Measurements from ENCODE around the gene SCAPER.

The SCAPER gene, protein sequence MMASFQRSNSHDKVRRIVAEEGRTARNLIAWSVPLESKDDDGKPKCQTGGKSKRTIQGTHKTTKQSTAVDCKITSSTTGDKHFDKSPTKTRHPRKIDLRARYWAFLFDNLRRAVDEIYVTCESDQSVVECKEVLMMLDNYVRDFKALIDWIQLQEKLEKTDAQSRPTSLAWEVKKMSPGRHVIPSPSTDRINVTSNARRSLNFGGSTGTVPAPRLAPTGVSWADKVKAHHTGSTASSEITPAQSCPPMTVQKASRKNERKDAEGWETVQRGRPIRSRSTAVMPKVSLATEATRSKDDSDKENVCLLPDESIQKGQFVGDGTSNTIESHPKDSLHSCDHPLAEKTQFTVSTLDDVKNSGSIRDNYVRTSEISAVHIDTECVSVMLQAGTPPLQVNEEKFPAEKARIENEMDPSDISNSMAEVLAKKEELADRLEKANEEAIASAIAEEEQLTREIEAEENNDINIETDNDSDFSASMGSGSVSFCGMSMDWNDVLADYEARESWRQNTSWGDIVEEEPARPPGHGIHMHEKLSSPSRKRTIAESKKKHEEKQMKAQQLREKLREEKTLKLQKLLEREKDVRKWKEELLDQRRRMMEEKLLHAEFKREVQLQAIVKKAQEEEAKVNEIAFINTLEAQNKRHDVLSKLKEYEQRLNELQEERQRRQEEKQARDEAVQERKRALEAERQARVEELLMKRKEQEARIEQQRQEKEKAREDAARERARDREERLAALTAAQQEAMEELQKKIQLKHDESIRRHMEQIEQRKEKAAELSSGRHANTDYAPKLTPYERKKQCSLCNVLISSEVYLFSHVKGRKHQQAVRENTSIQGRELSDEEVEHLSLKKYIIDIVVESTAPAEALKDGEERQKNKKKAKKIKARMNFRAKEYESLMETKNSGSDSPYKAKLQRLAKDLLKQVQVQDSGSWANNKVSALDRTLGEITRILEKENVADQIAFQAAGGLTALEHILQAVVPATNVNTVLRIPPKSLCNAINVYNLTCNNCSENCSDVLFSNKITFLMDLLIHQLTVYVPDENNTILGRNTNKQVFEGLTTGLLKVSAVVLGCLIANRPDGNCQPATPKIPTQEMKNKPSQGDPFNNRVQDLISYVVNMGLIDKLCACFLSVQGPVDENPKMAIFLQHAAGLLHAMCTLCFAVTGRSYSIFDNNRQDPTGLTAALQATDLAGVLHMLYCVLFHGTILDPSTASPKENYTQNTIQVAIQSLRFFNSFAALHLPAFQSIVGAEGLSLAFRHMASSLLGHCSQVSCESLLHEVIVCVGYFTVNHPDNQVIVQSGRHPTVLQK (N-terminal part only)

DNA sequence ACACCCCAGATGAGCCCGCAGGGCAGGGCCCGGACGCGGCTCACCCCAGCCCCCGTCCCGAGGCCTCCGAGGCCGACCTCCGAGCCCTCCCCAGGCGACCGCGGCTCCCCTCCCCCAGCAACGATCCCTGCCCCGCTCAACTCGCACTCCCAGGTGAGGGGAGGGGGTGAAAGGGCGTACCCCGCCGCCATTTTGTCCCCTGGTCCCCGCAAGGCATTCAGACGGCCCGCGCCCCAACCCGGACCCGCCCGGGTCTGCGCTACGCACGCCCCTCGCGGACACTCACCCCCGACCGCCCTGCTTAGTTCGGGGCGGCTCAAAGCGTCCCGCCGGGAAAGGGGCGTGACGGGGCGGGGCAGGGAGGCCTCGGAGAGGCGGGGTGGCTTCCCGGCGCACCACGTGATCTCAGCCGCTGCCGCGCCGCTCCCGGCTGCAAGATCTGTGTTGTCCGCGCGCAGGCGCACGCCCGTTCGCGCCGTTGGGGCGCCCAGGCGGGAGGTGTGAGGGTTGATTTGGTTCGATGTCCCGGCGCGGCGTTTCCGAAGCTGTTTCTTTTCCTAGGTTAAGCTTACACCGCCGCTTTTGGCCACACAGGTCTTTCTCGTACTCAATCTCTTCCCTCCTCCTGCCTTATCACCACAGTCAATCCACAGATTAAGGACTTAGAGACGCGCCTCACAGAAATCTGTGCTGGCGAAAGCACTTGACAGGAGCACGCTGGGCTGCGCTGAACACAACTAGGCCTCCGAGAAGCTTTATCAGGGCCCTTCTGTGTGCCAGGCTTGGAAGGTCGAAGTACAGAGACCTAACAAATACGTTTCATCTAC lies at the start of gene SCAPER:
Gene SCAPER, minus strand, starts transcription at position 328 of the 827 bp plus-strand sequence. CDS start 21,523 bp downstream, outside the sequence.
- DNase-seq, result peak; percentile 91

DNA sequence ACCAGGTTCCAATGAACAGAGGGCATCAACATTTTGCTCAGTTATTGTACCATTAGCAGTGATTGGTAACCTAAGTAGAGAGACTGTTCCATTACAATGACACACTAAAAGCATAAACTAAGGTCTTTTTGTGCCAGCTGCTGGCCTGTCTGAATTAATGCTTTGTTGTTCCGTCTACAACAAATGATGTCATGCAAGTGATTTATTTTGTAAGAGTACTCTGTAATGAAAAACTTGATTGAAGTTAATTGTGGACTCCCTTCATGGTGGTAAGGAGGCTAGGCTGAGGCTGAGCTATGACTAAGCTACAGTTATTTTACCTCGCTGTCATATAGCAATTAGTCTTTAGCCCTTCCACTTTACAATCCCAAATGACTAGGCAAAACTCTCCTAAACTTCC lies 49.6 kb upstream of the SCAPER start:
- no peak for DNase-seq

DNA sequence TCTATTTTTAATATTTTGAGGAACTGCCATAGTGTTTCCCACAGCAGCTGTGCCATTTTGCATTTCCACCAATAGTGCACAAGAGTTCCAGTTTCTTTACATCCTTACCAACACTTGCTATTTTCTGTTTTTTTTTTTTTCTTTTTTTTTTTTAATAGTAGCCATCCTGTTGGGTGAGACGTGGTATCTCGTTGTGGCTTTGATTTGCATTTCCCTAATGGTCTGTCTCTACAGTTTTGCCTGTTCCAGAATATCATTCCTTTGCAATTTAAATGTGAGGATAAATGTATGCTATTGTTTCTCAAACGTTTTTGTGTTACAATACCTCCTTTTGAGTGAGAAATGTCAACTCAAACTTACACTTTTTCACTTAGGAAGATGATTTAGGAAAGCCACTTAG lies 48.8 kb upstream of the SCAPER start:
- no peak for DNase-seq

DNA sequence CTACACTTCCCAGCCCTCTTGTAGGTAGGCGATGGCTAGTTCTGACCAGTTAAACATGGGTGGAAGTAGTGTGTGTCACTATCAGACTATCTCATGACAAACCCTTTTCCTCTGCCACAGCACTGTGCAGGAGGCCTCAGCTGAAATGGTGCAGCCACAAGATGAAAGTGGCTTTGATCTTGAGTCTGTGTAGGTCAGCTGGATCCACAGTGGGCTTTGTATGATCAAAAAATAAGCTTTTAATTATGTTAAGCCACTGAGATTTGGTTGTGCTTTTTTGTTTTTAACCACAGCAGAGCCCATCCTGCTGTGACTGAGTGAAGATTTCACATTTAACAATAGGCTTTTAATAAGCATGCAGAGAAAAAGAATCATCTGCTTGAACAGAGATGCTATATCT lies 46.1 kb upstream of the SCAPER start:
- no peak for DNase-seq

DNA sequence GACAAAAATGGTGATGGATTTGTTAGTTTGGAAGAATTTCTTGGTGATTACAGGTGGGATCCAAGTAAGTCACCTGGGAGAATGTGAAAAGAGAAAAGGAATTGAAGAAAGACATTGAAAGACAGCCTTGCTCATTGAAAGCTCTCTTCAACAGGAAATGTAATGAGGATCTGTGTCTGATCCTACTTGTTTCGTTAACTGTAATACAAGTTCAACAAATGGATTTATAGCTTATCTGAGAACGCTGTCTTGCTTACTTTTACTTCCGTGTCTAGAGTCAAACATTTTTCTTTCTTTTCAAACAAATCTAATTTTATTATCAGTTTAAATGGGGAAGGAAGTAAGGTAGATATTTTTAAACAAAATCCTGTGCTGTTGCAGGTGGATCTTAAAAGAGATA lies 42.3 kb upstream of the SCAPER start:
- DNase-seq, result no peak

DNA sequence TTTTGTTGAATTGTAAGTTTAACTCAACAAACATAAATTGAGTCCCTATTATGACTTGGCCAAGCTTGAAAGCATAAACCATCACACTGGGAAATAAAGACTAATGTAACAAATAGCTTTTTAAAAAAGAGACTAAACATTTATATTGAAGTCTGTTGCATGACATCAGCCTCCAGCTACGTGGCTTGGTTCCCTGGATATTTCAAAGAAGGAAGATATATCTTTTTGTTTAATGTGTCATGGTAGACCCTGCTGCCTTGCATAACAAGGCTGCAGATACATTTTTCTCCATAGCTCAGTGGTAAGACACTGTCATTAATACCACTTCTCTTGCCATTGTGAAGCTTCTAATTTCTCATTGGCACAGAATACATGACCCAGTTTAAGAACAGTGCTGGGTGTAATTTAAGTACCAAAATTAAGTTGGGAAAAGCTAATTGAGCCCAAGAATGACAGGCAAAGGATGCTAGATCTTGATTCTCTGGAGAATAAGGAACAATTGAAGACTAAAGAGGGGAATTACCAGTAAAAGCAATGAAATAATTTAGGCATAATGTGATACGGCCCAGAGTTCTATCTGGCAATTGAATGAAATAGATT lies 40.5 kb upstream of the SCAPER start:
- DNase-seq, result no peak

DNA sequence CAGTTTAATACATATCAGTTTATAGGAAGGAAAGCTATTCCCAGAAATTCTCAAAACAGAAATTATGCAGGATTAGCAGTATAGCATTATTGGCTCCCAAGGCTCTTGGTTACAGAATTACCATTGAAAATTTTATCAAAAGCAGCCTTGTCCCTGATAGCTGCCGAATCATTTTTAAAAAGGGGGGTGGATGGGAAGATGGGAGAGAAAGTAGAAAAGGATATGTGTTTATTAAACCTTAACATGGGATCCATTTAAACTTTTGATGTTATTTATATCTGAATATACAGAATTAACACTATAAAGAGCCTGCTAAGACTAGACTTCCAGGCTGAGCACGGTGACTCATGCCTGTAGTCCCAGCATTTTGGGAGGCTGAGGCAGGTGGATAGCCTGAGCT lies 37.2 kb upstream of the SCAPER start:
- DNase-seq, result no peak

DNA sequence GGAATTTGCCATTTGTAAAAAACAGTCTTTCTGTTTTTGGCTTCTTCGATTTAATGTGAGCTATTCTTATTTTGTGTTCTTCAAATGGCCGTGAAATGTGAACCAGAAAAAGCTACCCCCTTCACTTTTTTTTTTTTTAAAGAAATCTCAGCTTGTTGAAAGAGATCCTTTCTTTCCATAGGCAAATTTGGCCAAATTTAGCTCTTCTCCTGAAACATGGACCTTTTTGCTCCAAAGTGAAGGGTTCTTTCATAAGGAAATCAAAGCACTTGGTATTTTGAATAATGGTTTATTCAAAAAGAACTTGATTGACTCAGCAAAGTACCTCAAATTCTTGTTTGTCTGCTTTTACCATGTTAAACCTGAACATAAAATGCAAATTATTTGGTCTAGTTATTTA lies 36.5 kb upstream of the SCAPER start:
- no peak for DNase-seq

DNA sequence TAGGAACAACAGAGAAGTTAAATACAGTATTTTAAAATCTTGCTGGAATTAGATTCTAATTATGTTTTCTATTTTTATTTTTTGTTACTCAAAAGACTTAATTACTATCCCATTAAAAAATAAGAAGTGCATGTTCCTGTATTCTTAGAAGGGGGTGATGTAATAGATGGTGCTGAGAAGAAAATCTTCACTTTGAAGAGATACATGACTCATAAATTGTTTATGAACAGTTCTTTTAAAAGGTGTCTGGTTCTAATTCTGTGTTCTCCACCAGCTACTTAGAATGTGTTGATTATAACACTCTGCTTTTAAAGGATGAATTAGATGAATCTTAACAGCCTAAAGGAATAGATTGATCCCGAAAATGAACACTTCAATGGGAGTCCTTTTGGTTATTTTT lies 34.6 kb upstream of the SCAPER start:
- no peak for DNase-seq

DNA sequence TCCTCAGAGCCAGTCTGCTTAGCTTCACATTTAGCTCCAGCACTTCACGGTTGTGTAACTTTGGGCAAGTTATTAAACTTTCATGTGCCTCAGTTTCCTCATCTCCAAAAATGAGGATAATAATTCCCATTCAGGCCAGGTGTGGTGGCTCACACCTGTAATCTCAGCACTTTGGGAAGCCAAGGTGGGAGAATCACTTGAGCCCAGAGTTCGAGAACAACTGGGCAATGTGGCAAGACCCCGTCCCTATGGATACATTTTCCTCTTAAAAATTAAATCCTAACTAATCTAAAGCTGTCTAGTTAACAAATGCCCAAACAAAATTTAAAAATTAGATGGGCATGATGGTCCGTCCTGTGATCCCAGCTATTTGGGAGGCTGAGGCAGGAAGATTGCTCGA lies 33.6 kb upstream of the SCAPER start:
- no peak for DNase-seq

DNA sequence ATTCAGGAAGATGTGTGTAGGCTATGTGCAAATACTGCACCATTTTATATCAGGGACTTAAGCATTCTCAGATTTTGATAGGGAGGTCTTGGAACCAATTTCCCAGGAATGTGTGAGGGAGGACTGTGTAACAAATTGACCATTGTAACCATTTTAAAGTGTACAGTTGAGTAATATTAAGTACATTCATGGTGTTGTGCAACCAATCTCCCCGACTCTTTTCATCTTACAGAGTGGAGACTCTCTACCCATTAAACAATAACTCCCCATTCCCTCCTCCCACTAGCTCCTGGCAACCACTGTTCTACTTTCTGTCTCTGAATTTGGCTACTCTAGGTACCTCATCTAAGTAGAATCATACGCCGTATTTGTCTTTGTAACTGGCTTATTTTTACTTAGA lies 31.5 kb upstream of the SCAPER start:
- DNase-seq, result no peak

DNA sequence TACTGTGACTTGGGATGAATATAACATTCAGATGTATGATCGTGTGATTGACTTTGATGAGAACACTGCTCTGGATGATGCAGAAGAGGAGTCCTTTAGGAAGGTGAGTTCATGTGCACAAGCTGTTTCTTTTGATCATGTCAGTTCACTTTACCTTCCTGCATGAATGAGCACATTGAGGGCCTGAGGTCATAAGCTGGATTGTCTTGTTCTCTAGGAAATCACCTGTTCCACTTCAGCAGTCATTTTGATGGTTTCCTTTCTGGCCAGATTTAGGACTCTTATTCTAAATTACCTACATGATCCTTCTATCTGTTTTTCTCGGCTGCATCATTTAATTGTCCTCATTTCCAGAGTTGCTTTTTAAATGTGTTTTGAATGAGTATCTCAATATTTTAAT lies 30.5 kb upstream of the SCAPER start:
- DNase-seq, result no peak

DNA sequence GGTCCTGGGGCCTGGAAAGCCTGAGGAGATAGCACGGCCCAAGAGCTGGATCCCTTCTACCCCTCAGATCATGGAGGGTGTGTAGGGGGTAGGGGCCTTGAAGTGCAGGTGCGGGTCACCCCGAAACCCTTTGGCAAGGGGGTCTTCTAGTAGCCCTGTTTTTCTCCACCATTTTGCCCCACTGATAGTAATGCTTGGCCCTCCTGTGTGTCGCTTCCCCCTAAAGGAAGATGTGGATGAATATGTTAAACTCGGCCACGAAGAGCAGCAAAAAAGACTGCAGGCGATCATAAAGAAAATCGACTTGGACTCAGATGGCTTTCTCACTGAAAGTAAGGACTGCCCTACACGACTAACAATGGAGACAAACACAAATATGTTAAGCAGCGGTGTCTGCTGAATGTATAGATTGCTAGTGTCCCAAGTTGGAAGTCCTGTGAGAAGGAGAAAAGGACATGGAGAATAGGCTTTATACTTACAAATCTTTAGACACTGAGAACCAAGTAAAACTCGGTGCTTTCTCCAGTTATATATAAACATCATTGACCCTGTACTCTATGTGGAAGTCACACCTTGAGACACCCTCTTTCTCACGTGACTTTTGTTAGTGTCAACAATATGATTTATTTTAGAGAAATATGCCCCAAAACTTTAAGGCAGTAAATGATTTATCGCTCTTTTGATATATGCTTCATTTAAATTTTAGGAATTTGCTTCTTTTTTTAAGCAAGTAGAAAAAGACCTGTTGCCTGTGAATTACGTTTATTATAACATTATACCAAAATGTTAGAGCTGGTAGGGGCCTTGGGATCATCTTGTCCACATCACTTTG lies 27.2 kb upstream of the SCAPER start:
- DNase-seq, result no peak

DNA sequence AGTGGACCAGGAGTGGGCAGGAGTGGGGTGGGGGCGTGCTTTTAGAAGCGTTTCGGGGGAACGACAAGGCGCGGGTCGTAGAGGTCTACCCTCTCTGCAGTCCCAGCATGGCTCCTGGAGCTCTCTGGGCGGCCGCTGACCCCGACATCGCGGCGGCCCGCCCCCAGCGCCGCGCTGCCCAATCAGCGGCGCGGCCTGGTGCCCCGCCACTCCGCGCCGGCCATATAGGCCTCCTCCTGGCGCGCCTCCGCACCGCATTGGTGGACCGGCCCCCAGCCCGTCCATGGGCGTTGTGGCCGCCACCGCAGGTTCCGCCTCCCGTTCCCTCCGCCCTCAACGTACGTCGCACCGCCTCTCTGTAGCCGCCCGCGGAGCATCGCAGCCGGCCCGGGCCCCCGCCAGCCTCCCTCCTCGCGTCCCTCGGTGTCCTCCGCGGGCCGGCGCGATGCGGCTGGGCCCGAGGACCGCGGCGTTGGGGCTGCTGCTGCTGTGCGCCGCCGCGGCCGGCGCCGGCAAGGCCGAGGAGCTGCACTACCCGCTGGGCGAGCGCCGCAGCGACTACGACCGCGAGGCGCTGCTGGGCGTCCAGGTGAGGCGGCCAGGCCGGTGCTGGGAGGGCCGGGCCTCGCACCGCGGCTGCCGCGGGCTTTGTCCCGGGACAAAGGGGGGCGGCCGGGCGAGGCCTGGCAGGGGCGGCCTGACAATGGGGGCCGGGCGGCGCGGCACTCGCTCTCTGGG lies 26.4 kb upstream of the SCAPER start, which contains the start of gene RCN2:
Gene RCN2, plus strand, starts transcription at position 353 of the 738 bp plus-strand sequence. Its CDS starts 93 bp downstream, at position 446.
- DNase-seq, result peak; percentile 92

DNA sequence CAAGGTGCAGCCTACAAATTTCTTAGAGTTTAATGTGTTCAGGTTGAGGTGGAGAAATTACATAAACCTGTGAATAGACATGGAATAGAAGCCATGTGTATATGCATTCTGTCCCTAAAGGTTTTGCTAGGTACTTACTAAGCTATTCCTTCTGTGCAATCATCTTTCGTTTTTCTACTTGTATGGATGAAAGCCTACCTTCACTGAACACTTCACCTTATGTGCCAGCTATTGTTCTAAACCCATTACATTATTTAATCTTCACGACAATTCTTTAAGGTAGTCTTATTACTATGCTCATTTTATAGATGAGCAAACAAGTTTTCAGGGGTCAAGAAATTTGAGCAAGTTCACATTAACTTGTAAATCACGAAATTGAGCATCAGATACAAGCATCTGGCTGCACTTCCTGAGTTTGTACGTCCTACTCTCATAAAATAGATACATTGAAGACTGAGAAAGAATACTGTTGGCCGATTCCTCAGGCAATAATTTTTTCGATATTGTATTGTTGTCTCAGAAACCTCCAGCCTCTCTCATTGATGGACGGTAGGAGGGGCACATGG lies 25.8 kb upstream of the SCAPER start:
- no peak for DNase-seq

DNA sequence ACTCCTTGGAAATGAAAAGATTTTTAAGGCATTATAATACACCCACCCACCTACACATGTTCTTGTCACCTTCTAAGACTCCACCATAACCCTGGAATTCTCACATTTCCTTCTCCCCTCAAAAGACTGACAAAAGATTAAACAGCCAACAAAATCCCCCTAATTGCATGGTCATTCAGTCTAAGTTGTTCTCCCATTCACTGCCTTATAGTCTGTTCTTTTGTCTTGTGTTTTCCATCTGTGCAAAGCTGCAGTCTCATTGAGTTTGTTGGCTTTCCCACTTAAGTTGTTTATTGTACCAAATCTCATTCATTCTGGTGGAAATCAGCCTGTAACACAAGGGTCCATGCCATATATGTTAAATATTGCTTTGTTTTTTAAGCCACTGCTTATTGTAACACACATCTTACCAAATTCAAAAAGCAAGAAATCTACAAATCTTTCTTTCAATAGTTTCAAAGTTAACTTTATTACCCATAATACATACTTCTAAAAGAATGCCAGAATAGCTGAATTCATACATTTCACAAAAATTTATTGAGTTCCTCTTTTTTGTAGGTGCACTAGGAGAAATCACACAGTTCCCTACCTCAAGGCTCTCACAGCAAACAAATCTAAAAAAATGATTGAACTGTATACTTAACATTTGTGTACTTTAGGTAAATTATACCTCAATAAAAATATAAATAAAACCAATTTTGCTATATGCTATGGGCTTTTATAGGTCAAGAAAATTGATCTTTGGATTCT lies 24.0 kb upstream of the SCAPER start:
- DNase-seq, result no peak

DNA sequence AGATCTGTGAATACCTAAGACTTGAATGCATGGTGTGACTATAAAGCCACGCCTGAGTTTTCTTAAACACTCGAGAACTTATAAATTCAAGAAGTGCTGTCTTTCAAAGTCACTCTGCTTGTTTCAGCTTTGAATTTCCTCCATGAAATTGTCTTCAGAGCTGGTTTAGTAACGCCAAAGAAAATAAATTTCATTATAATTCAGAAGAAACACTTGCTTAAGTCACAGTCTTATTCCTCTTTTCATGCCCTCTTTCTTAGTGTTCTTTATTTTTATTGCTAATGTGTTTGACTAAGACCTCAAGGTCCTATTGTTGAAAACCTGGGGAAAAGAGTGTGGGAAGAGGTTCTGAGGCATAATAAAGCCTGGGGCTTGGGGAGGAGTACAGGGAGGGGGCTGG lies 23.1 kb upstream of the SCAPER start:
- no peak for DNase-seq

DNA sequence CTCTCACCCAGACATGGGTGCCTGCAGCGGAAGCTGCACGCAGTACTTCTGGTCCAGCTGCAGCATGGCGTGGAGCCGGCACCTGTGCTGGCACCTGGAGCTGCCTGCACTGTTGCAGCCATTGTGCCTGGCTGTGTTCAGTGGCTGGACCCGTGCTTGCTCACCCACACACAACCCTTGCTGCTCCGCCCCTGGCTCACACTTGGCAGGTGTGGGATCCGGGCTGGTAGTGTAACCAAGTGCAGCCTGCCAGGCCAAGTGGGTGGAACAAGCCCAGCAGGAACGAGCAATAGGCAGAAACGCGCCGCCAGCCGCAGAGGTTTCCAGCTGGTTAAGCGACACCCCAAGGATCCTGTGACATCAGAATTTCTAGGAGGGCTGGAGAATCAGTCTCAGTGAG lies 11.2 kb upstream of the SCAPER start:
- no peak for DNase-seq

DNA sequence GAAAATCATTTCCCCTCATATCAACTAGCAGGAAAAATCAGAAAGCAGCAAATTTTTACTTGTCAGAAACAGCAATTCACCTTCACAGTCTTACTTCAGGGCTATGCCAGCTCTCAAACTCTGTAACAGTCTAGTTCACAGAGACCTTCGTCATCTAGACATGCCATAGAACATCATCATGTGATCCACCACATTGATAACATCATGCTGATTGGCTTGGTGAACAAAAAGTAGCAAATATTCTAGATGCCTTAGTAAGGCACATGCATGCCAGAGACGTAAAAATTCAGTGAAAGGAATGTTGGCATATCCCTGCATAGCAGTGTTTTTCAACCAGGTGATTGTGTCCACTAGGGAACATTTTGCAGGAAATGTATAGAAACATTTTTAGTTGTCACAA lies 8.6 kb upstream of the SCAPER start:
- no peak for DNase-seq

Data from stimulated activated CD4-positive, alpha-beta T cell treated with anti-CD3 and anti-CD28 coated beads, Interleukin-4, amount 100 ng/mL, for 24 hours (primary cell).